H1 (cell line): ENCODE results near the gene HCK. TPM values are rescaled to one million over a fixed set of nuclear protein-coding genes. Genes with fewer than 3 reads are reported as not detected.

Experiments
- CTCF ChIA-PET: fragments of 300-600 bp; sonication (Branson Sonifier 250); formaldehyde crosslinking; loops from one replicate; lab custom pipeline; 2021; ENCODE audit not compliant: partially characterized antibody; lab: Charles Lee
- POLR2A ChIA-PET: fragments of 300-600 bp; sonication (Branson Sonifier 250); formaldehyde crosslinking; loops from one replicate; lab custom pipeline; 2021; ENCODE audit warnings: inconsistent platforms; ENCODE audit not compliant: partially characterized antibody; lab: Charles Lee
- DNase-seq, 2 experiments: peaks; one replicate each; pipeline versions ENCODE4 v3.0.0 to v3.0.0-alpha.2; 2010 to 2022; ENCODE audit warnings: low spot score in 2 of 2, low read depth in 1 of 2, mixed read lengths in 1 of 2
- FAIRE-seq: peaks from 2 replicates; lab custom pipeline; 2011; peaks lifted over from hg19 to GRCh38; lab: Jason Lieb, UNC
- H2AFZ ChIP-seq: 2 replicates; pipeline ENCODE4 v1.8.1; 2012; ENCODE audit warnings: low read length, inconsistent platforms
- H2AK5ac ChIP-seq: 2 replicates; pipeline ENCODE4 v1.6.1; 2013; ENCODE audit warnings: low read depth, low read length
- H2BK120ac ChIP-seq: replicated peaks from 2 replicates; pipeline ENCODE3; 2013; ENCODE audit warnings: low read depth, low read length, inconsistent platforms
- H2BK12ac ChIP-seq: 2 replicates; pipeline ENCODE4 v1.6.1; 2013; ENCODE audit warnings: low read depth, low read length
- H2BK15ac ChIP-seq: 2 replicates; pipeline ENCODE4 v1.6.1; 2013; ENCODE audit warnings: low read length
- H2BK20ac ChIP-seq: 2 replicates; pipeline ENCODE4 v1.6.1; 2013; ENCODE audit warnings: low read length
- H2BK5ac ChIP-seq: 2 replicates; pipeline ENCODE4 v1.6.1; 2013; ENCODE audit warnings: low read depth, low read length
- H3K14ac ChIP-seq: 2 replicates; pipeline ENCODE4 v1.6.1; 2013; ENCODE audit warnings: inconsistent platforms; ENCODE audit not compliant: insufficient read length
- H3K18ac ChIP-seq: 2 replicates; pipeline ENCODE4 v1.6.1; 2013; ENCODE audit warnings: low read length; ENCODE audit errors: extremely low read depth
- H3K23ac ChIP-seq: 2 replicates; pipeline ENCODE4 v1.6.1; 2013; ENCODE audit warnings: inconsistent platforms; ENCODE audit not compliant: insufficient read length
- H3K23me2 ChIP-seq: 2 replicates; pipeline ENCODE4 v1.6.1; 2013; ENCODE audit warnings: low read depth, low read length
- H3K27ac ChIP-seq: 2 replicates; pipeline ENCODE4 v1.6.1; 2011; ENCODE audit warnings: low read depth, low read length, inconsistent platforms
- H3K27me3 ChIP-seq, 4 experiments: replicated peaks in 1 of 4; 1 replicate in 1 of 4; 2 replicates in 3 of 4; pipeline versions ENCODE4 v1.6.1 to v1.8.1; 2011 to 2013; ENCODE audit warnings: low read length in 3 of 4, mild to moderate bottlenecking in 3 of 4, inconsistent platforms in 2 of 4, mixed read lengths in 2 of 4, moderate library complexity in 1 of 4; ENCODE audit not compliant: control insufficient read depth in 3 of 4, insufficient read depth in 3 of 4; ENCODE audit errors: extremely low read depth in 1 of 4
- H3K36me3 ChIP-seq, 4 experiments: 2 replicates each; pipeline versions ENCODE4 v1.6.1 to v1.8.1; 2011 to 2013; ENCODE audit warnings: mild to moderate bottlenecking in 4 of 4, low read length in 3 of 4, moderate library complexity in 2 of 4, control low read depth in 1 of 4, inconsistent platforms in 1 of 4; ENCODE audit not compliant: insufficient read depth in 4 of 4, control insufficient read depth in 2 of 4
- H3K4ac ChIP-seq: replicated peaks from 2 replicates; pipeline ENCODE3; 2013; ENCODE audit warnings: low read length, low read depth, mixed read lengths, inconsistent platforms; ENCODE audit not compliant: insufficient read length
- H3K4me1 ChIP-seq, 4 experiments: replicated peaks in 1 of 4; 1 replicate in 1 of 4; 2 replicates in 3 of 4; pipeline versions ENCODE4 v1.6.1 to v1.8.1; 2011 to 2013; ENCODE audit warnings: low read length in 3 of 4, inconsistent platforms in 2 of 4, mixed read lengths in 1 of 4; ENCODE audit not compliant: insufficient read depth in 4 of 4, control insufficient read depth in 3 of 4
- H3K4me2 ChIP-seq, 2 experiments: 2 replicates each; pipeline versions ENCODE4 v1.6.1 to v1.8.1; 2011 to 2013; ENCODE audit warnings: low read depth in 2 of 2, low read length in 2 of 2, control low read depth in 1 of 2, inconsistent platforms in 1 of 2, mild to moderate bottlenecking in 1 of 2; ENCODE audit not compliant: insufficient read depth in 1 of 2
- H3K4me3 ChIP-seq, 4 experiments: fragments of 200-600, 300-600 bp in 1 of 4; sonication (generic), shearing (Covaris generic), sonication (Bioruptor Twin) in 1 of 4; 2 replicates each; pipeline versions ENCODE4 v1.5.1 to v1.8.1; 2011 to 2016; ENCODE audit warnings: low read length in 4 of 4, low read depth in 3 of 4, control low read depth in 2 of 4, inconsistent platforms in 2 of 4, mild to moderate bottlenecking in 2 of 4, mixed read lengths in 1 of 4, moderate library complexity in 1 of 4; ENCODE audit not compliant: insufficient read depth in 2 of 4; ENCODE audit errors: extremely low read depth in 1 of 4
- H3K56ac ChIP-seq: replicated peaks from 2 replicates; pipeline ENCODE3; 2013; ENCODE audit warnings: low read depth, mild to moderate bottlenecking, mixed read lengths, low read length, inconsistent platforms; ENCODE audit not compliant: insufficient read length
- H3K79me1 ChIP-seq: 2 replicates; pipeline ENCODE4 v1.6.1; 2013; ENCODE audit warnings: low read depth, low read length, control low read depth
- H3K79me2 ChIP-seq, 2 experiments: 2 replicates each; pipeline versions ENCODE4 v1.6.1 to v1.8.1; 2012 to 2013; ENCODE audit warnings: low read length in 2 of 2, mild to moderate bottlenecking in 2 of 2, inconsistent platforms in 1 of 2; ENCODE audit not compliant: insufficient read depth in 2 of 2, control insufficient read depth in 1 of 2
- H3K9ac ChIP-seq, 4 experiments: replicated peaks in 1 of 4; 1 replicate in 1 of 4; 2 replicates in 3 of 4; pipeline versions ENCODE4 v1.6.1 to v1.8.1; 2011 to 2013; ENCODE audit warnings: low read depth in 3 of 4, low read length in 3 of 4, control low read depth in 2 of 4, mild to moderate bottlenecking in 2 of 4, moderate library complexity in 2 of 4, inconsistent platforms in 1 of 4; ENCODE audit errors: extremely low read depth in 1 of 4
- H3K9me3 ChIP-seq, 2 experiments: 2 replicates each; pipeline versions ENCODE4 v1.6.1 to v1.8.1; 2012 to 2013; ENCODE audit warnings: mild to moderate bottlenecking in 2 of 2, moderate library complexity in 2 of 2, control low read depth in 1 of 2, inconsistent platforms in 1 of 2, low read depth in 1 of 2, low read length in 1 of 2, mixed read lengths in 1 of 2; ENCODE audit not compliant: insufficient read depth in 2 of 2
- H4K20me1 ChIP-seq, 2 experiments: replicated peaks in 1 of 2; 2 replicates each; pipeline versions ENCODE3 to v1.8.1; 2011 to 2013; ENCODE audit warnings: inconsistent platforms in 2 of 2, low read length in 2 of 2, mild to moderate bottlenecking in 1 of 2; ENCODE audit not compliant: insufficient read depth in 2 of 2, control insufficient read depth in 1 of 2
- H4K5ac ChIP-seq: 2 replicates; pipeline ENCODE4 v1.6.1; 2013; ENCODE audit warnings: low read length, low read depth, mixed read lengths, inconsistent platforms; ENCODE audit not compliant: insufficient read length
- H4K8ac ChIP-seq: 2 replicates; pipeline ENCODE4 v1.8.0; 2013; ENCODE audit warnings: mild to moderate bottlenecking, moderate library complexity, low read length, inconsistent platforms; ENCODE audit not compliant: insufficient read depth; ENCODE audit errors: extremely low read depth
- H4K91ac ChIP-seq: replicated peaks from 2 replicates; pipeline ENCODE3; 2013; ENCODE audit warnings: low read length, mixed read lengths, inconsistent platforms; ENCODE audit not compliant: insufficient read length
- BACH1 ChIP-seq: IDR thresholded peaks from 2 replicates; pipeline ENCODE4 v1.6.1; 2012; ENCODE audit warnings: low read length, improper control_type of control experiment
- CBX8 ChIP-seq: fragments of 300-800, 300-1000 bp; sonication (generic); IDR thresholded peaks from 2 replicates; pipeline ENCODE4 v1.7.1; 2016; ENCODE audit warnings: low read depth, low read length, borderline replicate concordance
- FOSL1 ChIP-seq: IDR thresholded peaks from 2 replicates; pipeline ENCODE4 v1.6.1; 2011; ENCODE audit warnings: mild to moderate bottlenecking, low read depth, low read length, moderate library complexity; ENCODE audit not compliant: insufficient read depth
- KDM1A ChIP-seq: fragments of 200-600, 300-600 bp; sonication (generic); IDR thresholded peaks from 2 replicates; pipeline ENCODE4 v1.7.1; 2016; ENCODE audit warnings: mild to moderate bottlenecking, low read length, borderline replicate concordance
- POLR2A ChIP-seq, 2 experiments: IDR thresholded peaks; 1 replicate in 1 of 2; 2 replicates in 1 of 2; pipeline ENCODE4 v1.6.1; 2011; ENCODE audit warnings: low read depth in 2 of 2, low read length in 2 of 2, mild to moderate bottlenecking in 2 of 2; ENCODE audit errors: control extremely low read depth in 1 of 2
- POLR2AphosphoS5 ChIP-seq: IDR thresholded peaks from 2 replicates; pipeline ENCODE4 v1.6.1; 2011; ENCODE audit warnings: low read depth, low read length
- RFX5 ChIP-seq: IDR thresholded peaks from 2 replicates; pipeline ENCODE4 v1.6.1; 2011; ENCODE audit warnings: low read depth, low read length, improper control_type of control experiment, borderline replicate concordance
- RNF2 ChIP-seq: fragments of 200-900, 300-1000 bp; sonication (generic); IDR thresholded peaks from 2 replicates; pipeline ENCODE4 v1.7.1; 2016; ENCODE audit warnings: borderline replicate concordance, low read depth, mild to moderate bottlenecking, antibody characterized with exemption, low read length; ENCODE audit not compliant: poor library complexity, severe bottlenecking; ENCODE audit errors: missing control alignments
- WGBS, 2 experiments: shearing (Covaris generic) in 1 of 2; methylation state at CpG; one replicate each; pipeline versions ENCODE4 v1.1.6 to v1.1.7; 2013 to 2015; ENCODE audit warnings: low lambda C conversion rate in 2 of 2, mixed read lengths in 2 of 2, inconsistent platforms in 1 of 2, low coverage in 1 of 2, missing lambda C conversion rate in 1 of 2; ENCODE audit not compliant: insufficient replicate concordance in 2 of 2, insufficient coverage in 1 of 2, insufficient read length in 1 of 2; ENCODE audit errors: extremely low coverage in 1 of 2, missing lambda C conversion rate in 1 of 2; 5-methylcytosine and 5-hydroxymethylcytosine counted together
- polyA plus RNA-seq, 7 experiments: library from polyadenylated mRNA; depleted of rRNA in 3 of 7; stranded (reverse) in 5 of 7; unstranded in 2 of 7; fragments of >200 nt in 5 of 7; fragments of 200-250 nt in 2 of 7; gene quantifications; 1 replicate in 5 of 7; 2 replicates in 1 of 7; 4 replicates in 1 of 7; pipeline versions ENCODE4 v1.2.1 to v1.2.3, GENCODE V29; 2011 to 2013; ENCODE audit warnings: missing spikeins in 2 of 7, mixed read lengths in 2 of 7
- total RNA-seq: library from RNA; stranded (reverse); fragmentation: NEBNext Ultra II Directional; extraction: Animal tissue kit (Norgen Biotek cat#: 25700); gene quantifications from 2 replicates; pipeline ENCODE4 v1.2.1, GENCODE V29; 2021
- TF ChIP-seq, protein P1 (sequence below), 3 experiments: IDR thresholded peaks; 1 replicate in 2 of 3; 2 replicates in 1 of 3; pipeline versions ENCODE4 v1.5.1 to v1.6.1; 2011; ENCODE audit warnings: low read length in 3 of 3, mild to moderate bottlenecking in 3 of 3, inconsistent platforms in 2 of 3, low read depth in 1 of 3, moderate library complexity in 1 of 3; ENCODE audit not compliant: insufficient read depth in 1 of 3; ENCODE audit errors: control extremely low read depth in 1 of 3
- TF ChIP-seq, protein P2 (sequence below): IDR thresholded peaks from 2 replicates; pipeline ENCODE4 v1.6.1; 2012; ENCODE audit warnings: low read length, inconsistent platforms

Gene HCK
- total and polyA plus RNA-seq, 2 of the 8 experiments (the other 6 are each of a cell fraction or from before 2014, with no cell fraction given): 0.37 to 4.3 TPM

DNA sequence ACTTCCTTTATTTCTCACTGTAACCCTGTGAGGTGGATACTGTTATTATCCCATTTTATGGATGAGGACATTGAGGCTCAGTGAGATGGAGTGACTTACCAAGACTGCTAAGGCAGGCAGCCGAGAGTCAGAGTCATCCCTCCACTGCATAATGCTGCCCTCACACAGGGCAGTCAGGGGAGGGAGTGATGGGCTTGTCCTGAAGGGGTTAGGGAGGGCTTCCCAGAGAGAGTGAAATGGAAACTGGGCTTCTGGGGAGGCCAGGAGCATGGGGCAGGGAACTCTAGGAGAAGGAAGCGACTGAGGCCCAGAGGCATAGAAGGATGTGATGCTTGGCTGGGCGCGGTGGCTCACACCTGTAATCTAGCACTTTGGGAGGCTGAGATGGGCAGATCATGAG, 88.6 kb downstream of the HCK start:
- FAIRE-seq (no peak), DNase-seq (no peak)
- H3K79me1 ChIP-seq: no peaks in the 10 kb centered on the region; the same call in 1 of the 2 replicates
- H3K9ac ChIP-seq: no peak overlapping the region
- POLR2A ChIA-PET: no interaction called here
- CTCF ChIA-PET: interaction anchor here (0.9 to 1.0 kb wide), 2 partner anchors 14 to 48 kb away, joined by 3 read pairs; no protein-coding TSS in a partner anchor
- no peak overlapping the region for H3K18ac ChIP-seq
- H2BK120ac ChIP-seq: no peak overlapping the region
- H4K8ac ChIP-seq: no peak overlapping the region
- H3K23me2 ChIP-seq: no peaks in the 10 kb centered on the region
- no peaks in the 10 kb centered on the region for H3K9me3 ChIP-seq
- H3K36me3 ChIP-seq: peaks cover 48 to 59% (median 55%) of the 10 kb centered on the region in 4 experiments
- no peak overlapping the region for H2BK15ac ChIP-seq
- H3K14ac ChIP-seq: no peak overlapping the region
- H4K91ac ChIP-seq: no peak overlapping the region
- H3K79me2 ChIP-seq: no peaks in the 10 kb centered on the region
- 76% methylated on average over 4 of the region's 4 CpGs; no CpG with 5 or more reads in 1 of the 2 experiments for WGBS, 2 experiments
- no peak overlapping the region for H3K4me2 ChIP-seq
- H3K23ac ChIP-seq: no peak overlapping the region
- H2BK20ac ChIP-seq: no peak overlapping the region
- H3K4me1 ChIP-seq: no peaks in the 10 kb centered on the region
- no peaks in the 10 kb centered on the region; a peak in 1 of 7 replicates for H3K27me3 ChIP-seq
- H3K27ac ChIP-seq: no peak overlapping the region
- H2BK12ac ChIP-seq: no peak overlapping the region
- no peak overlapping the region for H2BK5ac ChIP-seq
- H3K4ac ChIP-seq: no peak overlapping the region
- H4K20me1 ChIP-seq: peaks cover 0 to 1% of the 10 kb centered on the region in 2 experiments
- H2AK5ac ChIP-seq: no peak overlapping the region
- H4K5ac ChIP-seq: no peak overlapping the region
- no peak overlapping the region for H2AFZ ChIP-seq
- H3K56ac ChIP-seq: no peak overlapping the region
- H3K4me3 ChIP-seq: no peak overlapping the region
- TF ChIP-seq, protein P1, sequence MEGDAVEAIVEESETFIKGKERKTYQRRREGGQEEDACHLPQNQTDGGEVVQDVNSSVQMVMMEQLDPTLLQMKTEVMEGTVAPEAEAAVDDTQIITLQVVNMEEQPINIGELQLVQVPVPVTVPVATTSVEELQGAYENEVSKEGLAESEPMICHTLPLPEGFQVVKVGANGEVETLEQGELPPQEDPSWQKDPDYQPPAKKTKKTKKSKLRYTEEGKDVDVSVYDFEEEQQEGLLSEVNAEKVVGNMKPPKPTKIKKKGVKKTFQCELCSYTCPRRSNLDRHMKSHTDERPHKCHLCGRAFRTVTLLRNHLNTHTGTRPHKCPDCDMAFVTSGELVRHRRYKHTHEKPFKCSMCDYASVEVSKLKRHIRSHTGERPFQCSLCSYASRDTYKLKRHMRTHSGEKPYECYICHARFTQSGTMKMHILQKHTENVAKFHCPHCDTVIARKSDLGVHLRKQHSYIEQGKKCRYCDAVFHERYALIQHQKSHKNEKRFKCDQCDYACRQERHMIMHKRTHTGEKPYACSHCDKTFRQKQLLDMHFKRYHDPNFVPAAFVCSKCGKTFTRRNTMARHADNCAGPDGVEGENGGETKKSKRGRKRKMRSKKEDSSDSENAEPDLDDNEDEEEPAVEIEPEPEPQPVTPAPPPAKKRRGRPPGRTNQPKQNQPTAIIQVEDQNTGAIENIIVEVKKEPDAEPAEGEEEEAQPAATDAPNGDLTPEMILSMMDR (IDR thresholded peaks at IDR 0.05; ENCODE audit: control extremely low read depth in 1 of 3, insufficient read depth in 1 of 3, low read depth in 1 of 3, low read length in 3 of 3): no peak
- TF ChIP-seq POLR2AphosphoS5 (no peak), BACH1 (no peak), POLR2A (IDR thresholded peaks at IDR 0.05; ENCODE audit: control extremely low read depth in 1 of 2, low read depth in 2 of 2, low read length in 2 of 2) (no peak), RFX5 (no peak), CBX8 (no peak), FOSL1 (no peak), KDM1A (no peak), RNF2 (no peak)
- TF ChIP-seq, protein P2, sequence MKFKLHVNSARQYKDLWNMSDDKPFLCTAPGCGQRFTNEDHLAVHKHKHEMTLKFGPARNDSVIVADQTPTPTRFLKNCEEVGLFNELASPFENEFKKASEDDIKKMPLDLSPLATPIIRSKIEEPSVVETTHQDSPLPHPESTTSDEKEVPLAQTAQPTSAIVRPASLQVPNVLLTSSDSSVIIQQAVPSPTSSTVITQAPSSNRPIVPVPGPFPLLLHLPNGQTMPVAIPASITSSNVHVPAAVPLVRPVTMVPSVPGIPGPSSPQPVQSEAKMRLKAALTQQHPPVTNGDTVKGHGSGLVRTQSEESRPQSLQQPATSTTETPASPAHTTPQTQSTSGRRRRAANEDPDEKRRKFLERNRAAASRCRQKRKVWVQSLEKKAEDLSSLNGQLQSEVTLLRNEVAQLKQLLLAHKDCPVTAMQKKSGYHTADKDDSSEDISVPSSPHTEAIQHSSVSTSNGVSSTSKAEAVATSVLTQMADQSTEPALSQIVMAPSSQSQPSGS: no peak
